ENCODE data around the gene ATXN7. TPM values are rescaled to one million over a fixed set of nuclear protein-coding genes. Genes with fewer than 3 reads are reported as not detected.

Gene ATXN7
- total RNA-seq, 4 donors from 2014 or later, result 21.4 to 88.6 (median 36.1) TPM

GRCh38 chr3:63931290-63931689, 67.6 kb downstream of the ATXN7 start:
- TF ChIP-seq, protein P1, sequence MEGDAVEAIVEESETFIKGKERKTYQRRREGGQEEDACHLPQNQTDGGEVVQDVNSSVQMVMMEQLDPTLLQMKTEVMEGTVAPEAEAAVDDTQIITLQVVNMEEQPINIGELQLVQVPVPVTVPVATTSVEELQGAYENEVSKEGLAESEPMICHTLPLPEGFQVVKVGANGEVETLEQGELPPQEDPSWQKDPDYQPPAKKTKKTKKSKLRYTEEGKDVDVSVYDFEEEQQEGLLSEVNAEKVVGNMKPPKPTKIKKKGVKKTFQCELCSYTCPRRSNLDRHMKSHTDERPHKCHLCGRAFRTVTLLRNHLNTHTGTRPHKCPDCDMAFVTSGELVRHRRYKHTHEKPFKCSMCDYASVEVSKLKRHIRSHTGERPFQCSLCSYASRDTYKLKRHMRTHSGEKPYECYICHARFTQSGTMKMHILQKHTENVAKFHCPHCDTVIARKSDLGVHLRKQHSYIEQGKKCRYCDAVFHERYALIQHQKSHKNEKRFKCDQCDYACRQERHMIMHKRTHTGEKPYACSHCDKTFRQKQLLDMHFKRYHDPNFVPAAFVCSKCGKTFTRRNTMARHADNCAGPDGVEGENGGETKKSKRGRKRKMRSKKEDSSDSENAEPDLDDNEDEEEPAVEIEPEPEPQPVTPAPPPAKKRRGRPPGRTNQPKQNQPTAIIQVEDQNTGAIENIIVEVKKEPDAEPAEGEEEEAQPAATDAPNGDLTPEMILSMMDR (IDR thresholded peaks at IDR 0.05), result no peak
- no peak for TF ChIP-seq POLR2A (IDR thresholded peaks at IDR 0.05)
- H3K4me3 ChIP-seq (ENCODE audit: low read depth, poor library complexity, severe bottlenecking), result no peak overlapping the region
- intact Hi-C loops (cut with DNase I; ENCODE audit: low total_unique reads), result no loop called here
- 92 to 95% methylated on average over 3 of the region's 3 CpGs for WGBS, 2 donors
- DNase-seq (ENCODE audit: low spot score in 2 of 2), result no peak

DNA sequence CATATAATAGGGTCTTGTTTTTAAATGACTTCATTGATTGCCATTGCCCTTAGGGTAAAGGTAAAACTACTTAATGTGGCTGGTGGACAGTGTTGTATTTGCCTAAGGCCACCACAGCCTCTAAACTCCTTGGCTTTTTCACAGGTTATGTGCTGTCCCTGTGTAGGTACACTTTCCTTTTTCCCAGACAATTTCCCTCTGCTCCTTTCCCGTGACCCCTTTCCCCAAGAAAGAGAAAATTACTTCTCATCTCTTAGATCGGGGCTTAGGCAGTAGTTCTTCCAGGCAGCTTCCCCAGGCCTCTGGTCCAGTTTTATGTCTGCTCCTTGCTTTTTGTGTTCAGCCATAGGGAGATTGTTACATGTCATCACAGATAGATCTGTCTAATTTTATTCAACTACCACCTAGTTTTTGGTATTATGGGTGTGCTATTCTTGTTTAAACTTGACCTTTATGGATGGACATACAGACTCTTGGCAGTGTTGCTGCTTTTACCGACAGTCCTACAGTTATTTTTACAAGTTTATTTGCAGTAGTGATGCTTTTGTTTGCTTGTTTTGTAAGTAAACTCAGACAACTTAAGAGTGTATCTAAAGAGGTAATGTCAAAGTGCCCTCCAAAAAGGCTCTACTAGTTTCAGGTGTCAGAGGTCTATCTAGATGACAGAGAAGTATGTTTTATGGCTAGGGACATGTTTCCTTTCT, 69.0 kb downstream of the ATXN7 start:
- WGBS, 2 donors, result 69% methylated on average over 3 of the region's 3 CpGs
- DNase-seq (ENCODE audit: low spot score in 2 of 2), result no peak
- intact Hi-C loops (cut with DNase I; ENCODE audit: low total_unique reads), result no loop called here
- no peak for TF ChIP-seq POLR2A (IDR thresholded peaks at IDR 0.05)
- H3K4me3 ChIP-seq (ENCODE audit: low read depth, poor library complexity, severe bottlenecking), result no peak overlapping the region

DNA sequence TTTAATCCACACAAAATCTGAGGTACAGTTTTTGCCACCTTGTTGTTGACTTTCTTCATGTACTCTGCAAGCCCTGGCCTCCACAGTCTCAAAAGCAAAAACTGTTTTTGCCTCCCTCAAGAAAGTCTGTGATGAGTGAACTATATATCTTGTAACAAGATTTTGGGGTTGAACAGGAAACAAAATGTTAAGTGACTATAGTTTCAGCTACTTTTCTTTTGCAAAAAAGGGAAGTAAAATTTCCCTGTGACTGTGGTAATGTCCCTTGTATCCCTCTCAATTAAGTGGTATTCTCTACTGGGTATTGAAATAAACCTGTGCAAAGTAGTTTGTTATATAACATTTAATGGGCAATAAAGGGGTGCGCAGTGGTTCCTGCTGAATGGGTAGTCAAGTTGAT, 69.8 kb downstream of the ATXN7 start:
- TF ChIP-seq POLR2A (IDR thresholded peaks at IDR 0.05), result no peak
- TF ChIP-seq, protein P1 (IDR thresholded peaks at IDR 0.05), result no peak
- intact Hi-C loops (cut with DNase I; ENCODE audit: low total_unique reads), result no loop called here
- no peak overlapping the region for H3K4me3 ChIP-seq (ENCODE audit: low read depth, poor library complexity, severe bottlenecking)
- DNase-seq (ENCODE audit: low spot score in 2 of 2), result no peak
- WGBS, 2 donors, result 90 to 92% methylated on average over 1 of the region's 1 CpG

GRCh38 chr3:63934041-63934866, 70.6 kb downstream of the ATXN7 start:
- H3K4me3 ChIP-seq (ENCODE audit: low read depth, poor library complexity, severe bottlenecking), result no peak overlapping the region
- TF ChIP-seq POLR2A (IDR thresholded peaks at IDR 0.05), result no peak
- TF ChIP-seq, protein P1 (IDR thresholded peaks at IDR 0.05), result no peak
- intact Hi-C loops (cut with DNase I; ENCODE audit: low total_unique reads), result no loop called here
- no peak for DNase-seq (ENCODE audit: low spot score in 2 of 2)
- 67 to 73% methylated on average over 6 of the region's 6 CpGs for WGBS, 2 donors

DNA sequence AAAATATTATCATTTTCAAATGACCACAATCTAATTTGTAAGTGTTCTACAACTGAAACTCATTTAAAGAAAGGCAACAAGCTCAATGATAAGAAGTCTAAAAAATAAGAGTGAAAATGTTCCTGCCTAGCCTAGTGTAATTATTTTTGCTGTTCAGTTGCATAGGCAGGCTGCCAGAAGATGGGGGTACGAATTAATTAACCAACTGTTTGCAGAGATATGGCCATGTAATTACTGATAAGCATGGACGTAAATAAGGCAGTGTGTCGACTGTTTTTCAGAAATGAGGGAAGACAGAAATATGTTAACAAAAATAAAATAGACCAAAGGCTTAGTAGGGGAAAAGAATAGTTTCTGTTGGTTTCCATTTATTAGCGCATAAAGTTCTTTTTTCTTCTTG, 73.3 kb downstream of the ATXN7 start:
- 81 to 82% methylated on average over 4 of the region's 4 CpGs for WGBS, 2 donors
- no peak for DNase-seq (ENCODE audit: low spot score in 2 of 2)
- intact Hi-C loops (cut with DNase I; ENCODE audit: low total_unique reads), result no loop called here
- H3K4me3 ChIP-seq (ENCODE audit: low read depth, poor library complexity, severe bottlenecking), result no peak overlapping the region
- TF ChIP-seq, protein P1 (IDR thresholded peaks at IDR 0.05), result no peak
- no peak for TF ChIP-seq POLR2A (IDR thresholded peaks at IDR 0.05)
